ENCODE results near the gene CACNG3. TPM values are rescaled to one million over a fixed set of nuclear protein-coding genes. Genes with fewer than 3 reads are reported as not detected.

CACNG3 gene
- total RNA-seq, 1 experiment from 2014 or later, result not detected

DNA sequence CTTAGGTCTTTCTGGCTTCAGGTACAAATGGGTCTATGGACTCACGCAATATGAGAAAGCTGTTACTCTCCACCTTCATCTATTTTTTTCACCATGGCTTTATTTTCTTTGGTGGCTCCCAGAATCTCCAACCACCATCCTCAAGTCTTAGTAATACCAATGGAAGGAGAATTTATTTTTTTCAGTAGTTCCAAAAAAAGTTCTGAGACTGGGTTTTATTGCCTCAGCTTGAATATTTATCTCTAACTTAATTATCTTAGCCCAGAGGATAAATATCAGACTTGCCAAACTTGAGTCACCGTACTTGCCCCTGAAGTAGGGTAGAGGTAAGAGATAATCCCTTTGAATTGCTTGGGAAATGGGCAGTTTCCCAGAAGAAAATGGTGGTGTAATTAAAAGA lies 23.2 kb upstream of the CACNG3 start:
- no peak overlapping the region for H3K9ac ChIP-seq (ENCODE audit: extremely low read depth, insufficient read length, low read length)
- Mint-ChIP-seq H3K27me3 (ENCODE audit: low read depth) (peaks cover 6% of the 10 kb centered on the region), H3K4me1 (no peaks in the 10 kb centered on the region), H3K36me3 (ENCODE audit: insufficient read depth in 1 of 3, low read depth in 3 of 3) (peaks cover 0 to 10% (median 0%) of the 10 kb centered on the region in 3 experiments; a peak in 1 of 7 replicates), H3K9me3 (peaks cover 0 to 8% of the 10 kb centered on the region in 2 experiments; a peak in 3 of 5 replicates), H3K4me3 (no peak overlapping the region), H3K27ac (no peak overlapping the region)
- no peak overlapping the region for H3K4me2 ChIP-seq (ENCODE audit: insufficient read depth, insufficient read length, low read length)
- no peak overlapping the region for H3K18ac ChIP-seq (ENCODE audit: insufficient read length, low read depth, low read length)
- no peaks in the 10 kb centered on the region for H3K4me1 ChIP-seq (ENCODE audit: insufficient read depth, low read length)
- no peak overlapping the region for H2AK5ac ChIP-seq (ENCODE audit: insufficient read length, low read length)
- TF ChIP-seq, protein P1, sequence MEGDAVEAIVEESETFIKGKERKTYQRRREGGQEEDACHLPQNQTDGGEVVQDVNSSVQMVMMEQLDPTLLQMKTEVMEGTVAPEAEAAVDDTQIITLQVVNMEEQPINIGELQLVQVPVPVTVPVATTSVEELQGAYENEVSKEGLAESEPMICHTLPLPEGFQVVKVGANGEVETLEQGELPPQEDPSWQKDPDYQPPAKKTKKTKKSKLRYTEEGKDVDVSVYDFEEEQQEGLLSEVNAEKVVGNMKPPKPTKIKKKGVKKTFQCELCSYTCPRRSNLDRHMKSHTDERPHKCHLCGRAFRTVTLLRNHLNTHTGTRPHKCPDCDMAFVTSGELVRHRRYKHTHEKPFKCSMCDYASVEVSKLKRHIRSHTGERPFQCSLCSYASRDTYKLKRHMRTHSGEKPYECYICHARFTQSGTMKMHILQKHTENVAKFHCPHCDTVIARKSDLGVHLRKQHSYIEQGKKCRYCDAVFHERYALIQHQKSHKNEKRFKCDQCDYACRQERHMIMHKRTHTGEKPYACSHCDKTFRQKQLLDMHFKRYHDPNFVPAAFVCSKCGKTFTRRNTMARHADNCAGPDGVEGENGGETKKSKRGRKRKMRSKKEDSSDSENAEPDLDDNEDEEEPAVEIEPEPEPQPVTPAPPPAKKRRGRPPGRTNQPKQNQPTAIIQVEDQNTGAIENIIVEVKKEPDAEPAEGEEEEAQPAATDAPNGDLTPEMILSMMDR (conservative IDR thresholded peaks at IDR 0.05), result no peak
- H3K23ac ChIP-seq (ENCODE audit: insufficient read length, low read depth, low read length), result no peak overlapping the region
- no peak overlapping the region for H4K5ac ChIP-seq (ENCODE audit: insufficient read length, low read depth, low read length)
- H3K4ac ChIP-seq (ENCODE audit: low read depth, low read length), result no peak overlapping the region
- no peaks in the 10 kb centered on the region for H3K79me1 ChIP-seq (ENCODE audit: insufficient read depth, low read depth, low read length, poor library complexity, severe bottlenecking)
- no peak overlapping the region for H3K14ac ChIP-seq (ENCODE audit: insufficient read depth, low read length)
- H3K23me2 ChIP-seq (ENCODE audit: insufficient read length, low read depth, low read length, poor library complexity, severe bottlenecking), result no peaks in the 10 kb centered on the region
- no peaks in the 10 kb centered on the region for H3K79me2 ChIP-seq (ENCODE audit: insufficient read depth, low read length)
- no CpG with 5 or more reads among the region's 2 CpGs for WGBS (ENCODE audit: extremely low coverage, insufficient read length, low lambda C conversion rate)
- H4K20me1 ChIP-seq (ENCODE audit: control insufficient read depth, insufficient read depth, insufficient read length), result no peaks in the 10 kb centered on the region
- H3K27me3 ChIP-seq (ENCODE audit: insufficient read depth, low read length), result no peaks in the 10 kb centered on the region
- no peak overlapping the region for H2AFZ ChIP-seq (ENCODE audit: low read length)
- no peaks in the 10 kb centered on the region for H3K9me3 ChIP-seq (ENCODE audit: control insufficient read depth, low read depth, low read length)
- no peak overlapping the region for H4K8ac ChIP-seq (replicated peaks; ENCODE audit: insufficient read length, low read depth, low read length)
- no peak overlapping the region for H2BK5ac ChIP-seq (ENCODE audit: insufficient read length, low read length)
- no peak overlapping the region for H4K91ac ChIP-seq (ENCODE audit: insufficient read length, low read depth, low read length)
- no peak overlapping the region for H3K56ac ChIP-seq (ENCODE audit: insufficient read length, low read depth, low read length)
- H2BK12ac ChIP-seq (ENCODE audit: insufficient read length, low read depth, low read length), result no peak overlapping the region
- no peak overlapping the region for H2BK15ac ChIP-seq (ENCODE audit: low read depth, low read length)
- no peak overlapping the region for H2BK20ac ChIP-seq (ENCODE audit: low read depth, low read length, poor library complexity, severe bottlenecking)
- no peak overlapping the region for H3T11ph ChIP-seq (ENCODE audit: low read length)
- no peak for DNase-seq
- no peak overlapping the region for H2BK120ac ChIP-seq (ENCODE audit: low read depth, low read length, poor library complexity, severe bottlenecking)
- no peak overlapping the region for H3K27ac ChIP-seq (ENCODE audit: insufficient read length, low read depth, low read length)
